NCI-H446 (cell line): ENCODE results near the gene C9orf72.
A peak's percentile ranks its signal among the peaks of the same experiment; 100 is the strongest.

Source experiments
- DNase-seq, 2 experiments: peaks; one replicate each; lab custom pipeline; 2025; lab: John Stamatoyannopoulos, UW

The C9orf72 gene

DNA sequence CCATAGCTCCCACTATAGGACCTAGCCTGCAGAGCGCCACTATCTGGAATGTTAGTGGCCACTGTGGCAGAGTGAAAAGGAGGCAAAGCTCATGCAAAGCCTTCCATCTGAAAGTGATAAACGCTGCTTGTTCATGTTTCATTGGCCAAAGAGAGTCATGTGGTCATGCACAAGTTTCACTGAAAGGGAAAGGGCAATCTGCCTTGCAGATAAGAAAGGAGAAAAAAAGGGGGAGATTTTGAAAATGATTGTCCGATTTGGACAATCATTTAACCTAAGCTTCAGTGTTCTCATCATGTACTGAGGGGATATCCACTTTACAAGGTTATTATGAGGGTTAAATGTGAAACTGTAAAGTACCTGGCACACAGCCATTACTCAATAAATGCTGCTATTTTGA, 34.6 kb downstream of the C9orf72 start:
- no peak for DNase-seq

DNA sequence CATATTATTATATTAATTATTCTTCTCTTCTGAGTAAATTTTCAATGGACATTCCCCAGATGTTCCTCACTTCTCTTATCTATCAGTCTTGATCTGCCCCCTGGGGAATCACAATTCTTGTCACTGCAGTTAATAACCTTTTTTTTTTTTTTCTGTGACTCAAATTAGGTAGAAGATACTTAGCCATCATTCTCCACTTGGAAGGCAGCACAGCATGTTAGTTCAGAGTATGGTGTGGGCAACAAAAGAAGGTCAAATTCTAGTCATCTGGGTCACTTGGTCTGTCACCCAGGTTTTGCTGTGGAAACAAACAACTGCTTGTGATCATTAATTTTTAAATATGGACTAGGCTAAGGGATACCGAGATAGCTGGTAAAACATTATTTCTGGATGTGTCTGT, 35.5 kb downstream of the C9orf72 start:
- no peak for DNase-seq

DNA sequence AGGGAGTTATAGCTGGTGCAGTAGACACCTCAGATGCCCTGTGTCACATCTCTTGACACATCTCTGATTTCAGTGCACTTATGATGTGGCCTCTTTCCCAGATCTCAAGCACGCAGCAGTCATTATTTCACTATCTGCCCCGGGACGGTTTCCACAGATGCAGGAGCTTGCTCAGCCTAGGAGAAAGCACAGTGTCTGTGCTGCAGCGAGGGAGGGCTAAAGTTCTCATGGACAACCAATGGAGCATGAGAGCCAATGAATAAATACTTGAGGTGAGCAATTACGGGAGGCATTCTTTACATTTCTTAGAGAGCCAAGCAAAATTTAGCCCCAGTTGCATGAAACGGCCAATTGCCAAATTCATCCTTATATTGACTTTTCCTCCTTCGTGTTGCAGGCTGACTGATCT, 36.2 kb downstream of the C9orf72 start:
- DNase-seq: no peak

DNA sequence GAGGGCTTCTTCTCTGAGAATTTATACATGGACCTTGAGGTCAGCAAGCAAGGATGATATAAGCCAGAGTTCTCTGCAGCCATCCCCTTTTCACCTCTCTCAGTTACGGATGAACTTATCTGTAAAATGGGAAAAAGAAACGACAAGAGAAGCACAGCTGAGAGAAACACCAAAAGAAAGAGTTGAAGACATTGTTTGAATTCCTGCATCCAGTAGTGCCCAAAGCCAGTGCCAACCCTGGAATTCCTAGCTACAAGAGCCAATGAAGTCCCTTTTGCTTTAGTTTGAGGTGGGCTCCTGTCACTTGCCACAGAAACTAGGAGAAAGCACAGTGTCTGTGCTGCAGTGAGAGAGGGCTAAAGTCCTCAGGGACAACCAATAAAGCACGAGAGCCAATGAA, 37.1 kb downstream of the C9orf72 start:
- DNase-seq: no peak

DNA sequence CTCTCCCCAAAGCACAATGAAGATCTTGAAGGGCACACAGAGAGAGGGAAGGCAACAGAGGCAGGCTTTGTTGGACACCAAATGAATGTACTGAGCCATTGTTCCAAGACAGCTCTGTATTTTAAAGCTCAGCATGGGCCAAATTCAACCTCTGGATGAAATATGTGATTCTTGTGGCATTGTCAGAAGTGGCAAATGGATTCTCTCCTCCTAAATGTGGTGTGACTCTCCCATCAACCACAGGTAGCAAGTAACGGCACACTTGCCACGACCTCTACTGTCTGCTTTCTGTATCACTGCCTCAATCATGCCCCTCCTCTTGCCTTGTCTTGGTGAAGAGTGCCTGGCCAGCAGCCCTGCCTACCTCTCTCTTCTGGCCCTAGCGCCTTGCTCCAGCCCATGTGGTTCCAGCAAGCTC, 37.6 kb downstream of the C9orf72 start:
- DNase-seq: no peak

DNA sequence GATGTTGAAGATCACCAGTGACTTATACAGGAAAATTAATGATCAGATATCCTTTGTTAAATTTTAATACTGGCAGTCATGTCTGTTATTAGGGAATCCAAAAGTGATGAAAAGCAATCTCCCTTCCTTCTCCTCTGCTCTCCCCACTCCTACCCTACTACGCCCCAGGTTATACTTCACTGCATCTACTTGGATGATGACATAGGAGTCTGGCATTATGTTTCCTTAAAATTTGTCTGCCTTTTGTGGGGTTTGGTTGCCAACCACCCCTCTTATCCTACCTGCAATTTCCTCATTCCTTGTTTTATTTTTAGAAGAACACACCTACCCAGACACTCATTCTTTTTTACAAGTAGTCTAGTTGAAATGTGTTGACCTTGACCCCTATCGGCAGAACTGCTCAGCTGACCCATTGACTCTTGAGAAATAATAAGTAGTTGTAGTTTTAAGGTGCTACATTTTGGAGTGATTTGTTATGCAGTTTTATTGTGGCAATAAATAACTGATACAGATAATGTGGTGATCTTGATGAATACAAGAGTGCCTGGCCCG, 38.5 kb downstream of the C9orf72 start:
- no peak for DNase-seq

DNA sequence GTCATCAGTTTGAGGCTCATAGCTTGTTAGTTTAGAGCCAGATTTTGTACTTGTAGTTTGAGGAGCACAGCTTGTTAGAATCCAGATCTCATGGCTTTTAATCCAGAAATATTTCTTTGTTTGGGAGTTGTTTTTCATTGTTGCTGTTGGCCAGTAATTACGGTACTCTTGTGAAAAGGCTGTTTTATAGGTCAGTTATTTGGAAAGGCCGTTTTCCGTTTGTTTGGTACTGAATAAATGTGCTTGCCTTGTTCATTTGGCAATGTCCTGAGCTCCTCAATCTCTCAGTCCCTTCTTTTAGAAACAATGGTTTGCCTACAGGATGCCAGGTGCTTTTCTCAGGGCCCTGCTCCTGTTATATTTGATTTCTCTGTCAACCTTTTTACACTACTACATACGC, 39.1 kb downstream of the C9orf72 start:
- DNase-seq: no peak

DNA sequence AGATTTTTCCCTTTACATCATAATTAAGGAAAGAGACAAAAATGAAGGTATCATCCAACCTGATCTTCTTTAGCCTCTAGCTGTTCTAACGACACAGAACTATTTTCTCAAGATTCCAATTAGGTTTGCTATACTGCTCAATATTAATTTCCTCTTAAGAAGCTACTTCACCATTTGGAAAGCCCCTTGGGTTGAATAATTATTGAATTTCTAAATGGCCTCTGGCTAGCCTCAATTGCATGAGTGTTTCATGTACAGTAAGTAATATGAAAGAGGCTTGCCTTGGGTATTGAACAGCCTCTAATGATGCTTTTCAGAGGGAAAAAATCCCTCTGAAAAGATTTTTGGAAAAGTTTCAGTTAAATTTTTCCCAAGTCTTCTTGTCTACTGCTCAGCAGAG, 40.0 kb downstream of the C9orf72 start:
- no peak for DNase-seq

DNA sequence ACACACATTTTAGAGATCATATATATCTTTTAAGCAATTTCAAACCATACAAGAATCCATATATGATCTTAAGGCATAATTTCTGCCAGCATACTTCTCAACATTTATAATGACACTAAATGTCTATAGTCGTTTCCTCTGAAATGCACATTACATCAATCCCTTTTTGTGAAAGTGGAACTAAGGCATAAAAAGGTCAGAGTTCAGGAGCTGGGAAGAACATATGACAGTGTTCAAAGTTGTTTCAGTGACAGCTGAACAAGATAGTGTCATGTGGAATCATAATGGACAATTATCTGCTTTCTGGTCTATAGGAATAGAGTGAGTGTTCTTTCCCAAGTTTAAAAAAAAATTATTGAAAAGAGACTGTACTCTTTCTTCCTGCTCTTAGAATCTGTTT, 41.2 kb downstream of the C9orf72 start:
- DNase-seq: no peak

DNA sequence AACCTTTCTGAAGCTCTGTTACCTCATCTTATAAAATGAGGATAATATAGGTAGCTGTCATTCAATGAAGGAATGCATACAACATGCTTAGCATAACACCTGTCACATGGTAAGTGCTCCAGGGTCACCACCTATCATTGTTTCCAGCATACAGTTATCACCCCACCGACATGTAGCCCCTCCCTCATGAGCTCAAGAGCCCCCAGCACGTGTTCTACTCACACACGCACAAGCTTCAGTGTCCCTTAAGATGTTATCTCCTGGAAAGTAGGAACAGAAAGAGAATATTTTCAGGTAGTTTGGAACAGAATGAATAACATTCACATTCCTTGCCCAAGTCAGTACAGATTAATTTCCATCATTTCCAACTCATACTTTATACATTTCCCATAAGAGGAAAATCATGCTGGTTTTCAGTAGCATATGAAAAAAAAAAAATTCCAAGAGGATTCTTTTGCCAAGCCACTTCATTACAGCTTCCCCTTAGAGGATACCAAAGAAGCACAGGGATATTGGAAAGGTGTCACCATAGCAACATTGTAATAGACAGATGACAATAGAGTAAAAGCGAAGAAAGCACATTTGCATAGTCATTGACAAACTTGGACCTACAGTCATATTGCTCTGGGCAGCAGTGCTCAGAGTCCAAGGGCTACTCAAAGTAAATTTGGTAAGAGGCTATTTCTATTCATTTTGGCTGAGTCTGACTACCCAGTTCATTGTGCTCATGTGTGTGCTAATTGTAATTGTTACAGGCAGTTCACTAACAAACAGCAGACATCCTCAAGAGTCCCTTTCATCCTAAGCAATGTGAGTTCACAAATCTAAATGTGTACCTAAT, 42.1 kb downstream of the C9orf72 start:
- no peak for DNase-seq

DNA sequence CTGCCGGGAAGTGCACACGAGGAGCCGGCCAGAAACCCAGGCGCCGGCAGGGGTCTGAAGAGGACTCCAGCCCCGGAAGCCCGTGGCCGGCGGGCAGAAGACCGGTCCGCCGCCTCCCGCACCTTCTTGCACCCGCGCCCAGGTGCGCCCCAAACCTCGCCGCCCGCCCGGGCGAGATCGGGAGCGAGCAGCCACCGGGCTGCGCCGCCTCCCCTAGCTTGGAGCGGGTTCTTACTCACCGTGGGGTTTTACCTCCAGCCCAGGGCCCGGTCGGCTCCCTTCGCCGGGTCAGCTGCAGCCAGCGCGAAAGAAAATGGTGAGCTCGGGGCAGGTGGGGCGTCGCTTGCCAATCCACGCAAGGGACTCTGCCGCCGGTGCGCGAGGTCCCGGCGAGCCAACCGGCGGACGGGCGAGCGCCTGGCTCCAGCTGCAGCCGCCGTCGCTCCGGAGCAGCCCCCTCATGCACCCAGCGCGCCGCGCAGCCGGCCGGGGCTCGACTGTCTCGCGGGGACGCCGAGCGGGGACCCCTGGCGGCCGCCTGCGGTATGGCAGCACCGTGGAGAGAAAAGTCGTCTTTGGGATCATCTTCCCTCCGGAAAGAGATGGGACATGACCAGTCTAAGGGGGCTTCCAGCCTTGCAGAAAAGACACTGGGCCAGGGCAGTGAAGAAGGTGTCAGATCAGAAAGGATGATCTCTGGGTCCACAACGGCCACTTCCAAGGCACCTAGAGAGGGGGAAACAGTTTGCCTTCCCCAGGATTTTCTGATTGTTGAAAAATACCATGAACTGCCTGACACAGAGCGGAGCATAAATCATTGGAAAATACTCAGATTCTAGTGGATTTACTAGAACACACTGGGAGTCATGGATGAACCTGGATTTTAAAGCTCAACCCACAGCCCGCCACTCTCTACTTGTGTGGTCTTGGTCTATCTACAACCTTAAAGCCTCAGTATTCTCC, 43.7 kb downstream of the C9orf72 start, which contains the start of gene MOB3B:
TSS of gene MOB3B (minus strand) at position 499 of the 963 bp plus-strand sequence. CDS start 74,264 bp downstream, outside the sequence.
- DNase-seq: peak in 1 of 2 experiments; percentile 21

DNA sequence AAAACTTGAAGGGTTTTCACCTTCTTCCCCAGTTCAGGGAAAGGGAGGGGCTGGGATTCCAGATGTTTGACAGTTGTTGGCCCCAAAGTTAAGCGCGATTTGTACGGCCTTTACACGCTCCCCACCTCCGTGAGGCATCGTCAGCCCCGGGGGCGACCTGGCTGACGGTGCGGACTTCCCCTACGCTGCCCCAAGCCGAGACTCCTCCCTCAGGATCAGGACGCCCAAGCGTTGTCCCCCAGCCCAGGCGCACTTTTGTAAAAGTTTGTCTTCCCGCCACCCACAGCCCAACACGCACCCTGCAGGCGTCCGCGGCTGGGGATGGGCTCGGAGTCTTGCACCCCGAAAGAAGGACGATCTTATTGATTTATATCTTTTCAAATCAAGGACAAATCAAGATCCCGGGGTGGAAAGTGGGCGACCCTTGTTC, 44.4 kb downstream of the C9orf72 start:
- DNase-seq: no peak

DNA sequence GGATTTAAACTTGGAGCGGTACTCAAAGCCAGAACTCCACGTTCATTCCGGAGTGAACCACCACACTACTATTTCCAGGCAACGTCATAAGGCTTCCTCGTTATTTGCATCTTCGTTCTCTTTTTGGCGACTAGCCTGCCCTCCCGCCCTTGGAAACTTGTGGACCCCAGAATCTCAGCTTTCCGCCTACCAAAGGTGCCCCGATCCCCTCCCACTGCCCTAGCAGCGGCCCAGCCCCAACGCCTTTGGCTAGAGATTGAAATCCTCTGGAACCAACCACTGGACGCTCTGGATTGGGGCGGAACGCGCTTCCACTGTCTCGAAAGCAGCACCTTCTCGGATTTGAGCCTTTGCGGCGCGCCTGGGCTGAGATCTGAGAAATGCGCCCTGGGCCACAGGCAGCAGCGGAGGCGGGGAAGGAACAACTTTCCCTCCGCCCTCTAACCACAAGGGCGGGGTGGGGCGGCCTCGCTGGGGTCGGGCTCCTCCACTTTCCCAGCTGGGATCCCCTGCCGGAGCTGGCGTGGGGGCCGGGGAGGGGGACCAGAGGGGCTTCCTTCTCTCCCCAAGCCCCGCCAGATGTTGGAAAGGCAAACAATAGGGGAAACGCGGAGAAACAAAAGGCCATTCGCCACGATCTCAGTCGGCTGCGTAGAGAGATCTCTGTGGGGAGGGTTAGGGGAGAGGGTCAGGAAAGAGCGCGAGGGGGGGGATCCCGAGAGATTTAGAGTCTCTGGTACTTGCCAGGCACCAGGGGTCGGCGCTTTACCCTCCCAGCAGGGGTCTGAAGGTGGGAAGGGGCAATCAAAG, 45.0 kb downstream of the C9orf72 start:
- DNase-seq: no peak

DNA sequence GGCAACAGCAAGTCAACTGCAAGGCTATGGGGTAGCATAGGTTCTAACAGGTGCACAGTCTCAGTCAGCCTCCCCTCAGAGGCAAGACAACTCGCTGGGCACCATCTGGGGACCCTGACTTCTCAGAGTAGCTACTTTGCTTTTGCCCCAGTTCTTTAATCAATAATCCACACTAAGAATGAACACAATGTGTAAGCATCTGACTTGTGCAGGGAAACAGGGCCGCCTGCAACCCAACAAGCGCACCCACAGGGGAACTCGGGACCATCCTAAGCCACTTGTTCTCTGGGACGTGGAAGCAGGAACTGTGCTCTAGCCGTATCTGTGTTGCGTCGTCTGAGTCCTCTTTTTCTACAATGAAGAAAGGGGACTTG, 45.6 kb downstream of the C9orf72 start:
- DNase-seq: no peak

DNA sequence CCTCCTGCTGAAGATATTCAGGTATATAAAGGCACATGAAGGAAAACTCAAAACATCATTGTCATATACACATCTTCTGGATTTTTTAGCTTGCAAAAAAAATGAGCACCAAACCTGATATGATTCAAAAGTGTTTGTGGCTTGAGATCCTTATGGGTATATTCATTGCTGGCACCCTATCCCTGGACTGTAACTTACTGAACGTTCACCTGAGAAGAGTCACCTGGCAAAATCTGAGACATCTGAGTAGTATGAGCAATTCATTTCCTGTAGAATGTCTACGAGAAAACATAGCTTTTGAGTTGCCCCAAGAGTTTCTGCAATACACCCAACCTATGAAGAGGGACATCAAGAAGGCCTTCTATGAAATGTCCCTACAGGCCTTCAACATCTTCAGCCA, 49.0 kb downstream of the C9orf72 start, which contains the start of gene IFNK:
TSS of gene IFNK (plus strand) at position 55 of the 400 bp plus-strand sequence. CDS start at position 102, 47 bp downstream.
- DNase-seq: no peak

DNA sequence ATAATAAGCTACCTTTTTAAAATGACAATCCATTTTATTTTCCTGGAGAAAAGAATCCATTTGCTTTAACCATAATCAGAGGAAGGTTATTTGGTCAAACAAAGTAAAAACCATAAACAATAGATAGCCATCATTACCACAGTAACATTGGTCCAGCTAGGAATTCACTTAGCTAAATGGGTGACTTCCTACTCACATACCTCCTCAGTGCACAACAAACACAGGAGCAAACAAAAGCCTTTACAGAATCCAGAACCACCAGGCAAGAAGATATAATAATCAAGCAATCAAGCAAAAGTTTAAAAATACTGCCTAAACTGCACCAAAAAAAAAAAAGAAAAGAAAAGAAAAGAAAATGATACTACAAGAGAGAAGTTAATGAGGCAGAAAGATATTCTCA, 50.1 kb downstream of the C9orf72 start:
- DNase-seq: no peak

DNA sequence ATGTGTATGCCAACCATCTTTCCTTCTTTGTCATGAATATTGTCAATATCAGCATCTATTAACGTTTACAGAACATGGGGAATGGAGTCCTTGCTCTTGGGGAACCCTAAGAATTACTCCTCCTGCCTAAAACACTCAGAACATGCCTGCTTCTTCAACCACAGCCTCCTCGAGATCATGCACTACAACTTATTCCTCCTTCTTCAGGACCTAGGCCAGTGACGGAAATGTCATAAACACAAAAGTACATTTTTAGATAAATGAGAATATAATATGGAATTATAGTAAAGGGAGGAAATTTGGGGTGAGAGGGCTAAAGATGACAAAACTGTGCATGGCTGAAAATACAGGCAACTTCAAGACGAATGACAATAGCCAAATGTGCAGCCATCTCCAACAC, 52.3 kb downstream of the C9orf72 start:
- DNase-seq: no peak

DNA sequence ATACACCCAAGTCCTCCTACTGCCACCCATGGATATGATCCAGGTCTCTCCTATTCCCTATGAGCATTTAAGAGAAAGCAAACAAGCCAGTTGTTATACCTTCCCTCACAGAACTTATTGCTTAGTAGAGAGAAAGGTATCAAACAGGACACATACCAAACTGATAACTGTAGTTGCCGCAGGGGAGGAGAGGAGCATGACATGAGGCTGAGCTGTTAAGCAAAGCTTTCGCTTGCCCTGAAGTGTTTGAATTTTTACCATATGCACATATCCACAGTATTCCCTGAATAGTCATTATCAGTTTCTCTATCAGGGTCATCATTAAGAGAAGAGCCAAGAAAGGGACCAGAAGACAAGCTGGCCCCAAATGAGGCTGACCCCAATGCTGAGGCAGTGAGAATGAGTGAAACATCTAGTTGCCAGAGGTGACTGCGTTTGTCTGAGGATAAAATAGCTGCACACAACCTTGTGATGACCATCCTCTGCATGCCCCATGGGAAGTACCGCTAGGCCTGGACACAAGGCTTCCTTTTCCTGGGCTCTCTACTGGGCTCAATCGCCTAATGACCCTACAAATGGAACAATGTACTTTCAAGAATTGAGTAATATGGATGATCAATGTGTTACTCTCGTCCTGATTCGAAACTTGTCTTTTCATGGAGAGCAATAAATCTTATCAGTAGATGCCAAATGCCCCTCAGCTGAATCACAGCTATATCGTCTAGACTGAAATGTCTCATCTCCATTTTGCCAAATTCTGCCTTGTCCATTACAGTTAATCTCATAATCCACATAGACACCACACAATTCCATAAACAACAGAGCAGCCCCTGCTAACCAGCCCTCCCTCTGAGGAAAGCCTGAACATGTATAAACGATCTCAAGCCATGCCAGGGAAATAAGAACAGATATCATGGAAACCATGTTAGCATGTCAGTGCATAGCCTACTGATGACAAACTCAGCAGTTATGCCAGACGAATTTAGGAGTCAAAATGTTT, 53.5 kb downstream of the C9orf72 start:
- DNase-seq: no peak

DNA sequence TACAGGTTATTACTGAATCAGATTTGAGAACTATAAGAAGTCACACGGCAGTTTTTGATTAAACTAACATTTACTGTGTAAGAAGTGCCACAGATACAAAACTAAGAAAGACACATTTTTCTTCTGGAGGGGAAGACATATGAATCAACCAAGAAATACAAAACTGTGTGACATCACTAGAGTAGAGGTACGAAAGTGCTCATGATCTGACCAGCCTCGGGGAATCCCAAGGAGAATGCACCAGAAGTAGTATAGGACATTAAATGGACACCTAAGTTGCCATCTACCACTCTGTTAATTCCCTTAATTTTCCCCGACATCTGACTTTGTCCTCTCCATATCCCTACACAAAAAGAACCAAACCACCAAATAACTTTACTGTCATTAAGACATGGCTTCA, 54.5 kb downstream of the C9orf72 start:
- no peak for DNase-seq

DNA sequence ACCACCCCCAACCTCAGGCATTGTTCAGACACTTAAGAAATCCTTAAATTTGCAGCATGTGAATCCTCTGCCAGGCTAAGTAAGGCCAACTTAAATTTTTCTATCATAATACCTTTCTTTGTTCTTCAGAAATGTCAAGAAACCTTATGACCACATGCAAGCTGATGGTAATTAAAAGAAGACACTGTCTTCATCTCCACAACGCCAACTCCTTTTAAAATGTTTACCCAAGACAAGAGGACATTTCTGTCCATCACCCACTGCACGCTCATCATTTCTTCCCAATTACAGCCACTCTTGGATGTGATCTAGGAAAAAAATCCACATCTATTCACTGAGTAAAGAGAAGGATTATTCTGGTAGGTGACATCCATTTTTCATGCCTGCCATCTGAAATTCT, 55.3 kb downstream of the C9orf72 start:
- no peak for DNase-seq
